HCT116 (cell line): ENCODE measurements around the gene KCTD1. TPM values are rescaled to one million over a fixed set of nuclear protein-coding genes. Genes with fewer than 3 reads are reported as not detected.
A peak's percentile ranks its signal among the peaks of the same experiment; 100 is the strongest.

Source experiments
- ATAC-seq: fragments of 200-7000 bp; cut with Tn5 transposase; 2 replicates; pipeline ENCODE4 v1.9.1; 2020; ENCODE audit warnings: mild to moderate bottlenecking, moderate library complexity
- BruUV-seq: library from RNA; stranded (reverse); fragments of 400-500 nt; replicated peaks from 2 replicates; lab custom pipeline; 2021; lab: Mats Ljungman, UMichigan
- CTCF ChIA-PET: fragments of 300-600 bp; sonication (Branson Sonifier 250); formaldehyde crosslinking; loops from one replicate; lab custom pipeline; 2021; ENCODE audit warnings: antibody characterized with exemption; lab: Charles Lee
- POLR2A ChIA-PET: fragments of 300-600, 350-600 bp; sonication (Branson Sonifier 250); formaldehyde crosslinking; loops from one replicate; lab custom pipeline; 2021; ENCODE audit warnings: antibody characterized with exemption; lab: Charles Lee
- RAD21 ChIA-PET, 2 experiments: fragments of 300-600 bp; sonication (Branson Sonifier 250); formaldehyde crosslinking; loops; one replicate each; lab custom pipeline; 2023; ENCODE audit warnings: low total read pairs in 2 of 2; ENCODE audit not compliant: uncharacterized antibody in 2 of 2, unreplicated experiment in 2 of 2, low non-redundant PET in 1 of 2; lab: Charles Lee
- DNase-seq: peaks from one replicate; pipeline ENCODE4 v3.0.0-alpha.2; 2010; ENCODE audit warnings: low read depth, low spot score
- H2AFZ ChIP-seq: fragments of 200-600 bp; shearing (Covaris generic), sonication (generic); 2 replicates; pipeline ENCODE4 v1.6.1; 2017; ENCODE audit warnings: low read depth, mixed run types, mixed read lengths, antibody characterized with exemption, low read length; ENCODE audit not compliant: poor library complexity, severe bottlenecking
- H3K27ac ChIP-seq: 2 replicates; pipeline ENCODE4 v1.5.1; 2012; ENCODE audit warnings: low read depth, low read length
- H3K27me3 ChIP-seq: fragments of 200-600 bp; sonication (generic); 2 replicates; pipeline ENCODE4 v1.6.1; 2016; ENCODE audit warnings: mixed run types, low read length, mixed read lengths; ENCODE audit not compliant: insufficient read depth
- H3K36me3 ChIP-seq, 2 experiments: fragments of 200-500 bp in 1 of 2; fragments of 200-600 bp in 1 of 2; sonication (Bioruptor generic) in 1 of 2; sonication (generic) in 1 of 2; 2 replicates each; pipeline versions ENCODE4 v1.5.1 to v1.6.1; 2014 to 2016; ENCODE audit warnings: low read length in 2 of 2, inconsistent platforms in 1 of 2, mixed read lengths in 1 of 2, mixed run types in 1 of 2; ENCODE audit not compliant: insufficient read depth in 2 of 2, control insufficient read depth in 1 of 2
- H3K4me1 ChIP-seq, 2 experiments: fragments of 200-600 bp in 1 of 2; sonication (generic) in 1 of 2; 2 replicates each; pipeline versions ENCODE4 v1.5.1 to v1.6.1; 2012 to 2017; ENCODE audit warnings: low read length in 2 of 2, inconsistent platforms in 1 of 2, mild to moderate bottlenecking in 1 of 2, mixed read lengths in 1 of 2, mixed run types in 1 of 2, moderate library complexity in 1 of 2; ENCODE audit not compliant: insufficient read depth in 2 of 2, control insufficient read depth in 1 of 2
- H3K4me2 ChIP-seq: fragments of 200-600 bp; sonication (generic); 2 replicates; pipeline ENCODE4 v1.6.1; 2017; ENCODE audit warnings: mixed run types, low read length, mixed read lengths
- H3K4me3 ChIP-seq, 2 experiments: fragments of 200-600 bp in 1 of 2; sonication (generic) in 1 of 2; replicated peaks in 1 of 2; 2 replicates each; pipeline ENCODE4 v1.5.1; 2011 to 2016; ENCODE audit warnings: low read length in 2 of 2, control low read depth in 1 of 2, low read depth in 1 of 2, mild to moderate bottlenecking in 1 of 2, mixed read lengths in 1 of 2, mixed run types in 1 of 2
- H3K79me2 ChIP-seq: fragments of 200-600 bp; sonication (generic); 2 replicates; pipeline ENCODE4 v1.6.1; 2017; ENCODE audit warnings: mild to moderate bottlenecking, mixed run types, low read length, moderate library complexity, mixed read lengths; ENCODE audit not compliant: insufficient read depth
- H3K9ac ChIP-seq: fragments of 200-600 bp; sonication (generic); 2 replicates; pipeline ENCODE4 v1.6.1; 2016; ENCODE audit warnings: low read length, mixed read lengths
- H3K9me2 ChIP-seq: fragments of 200-600 bp; sonication (generic), shearing (Covaris generic); 2 replicates; pipeline ENCODE4 v1.6.1; 2017; ENCODE audit warnings: mixed run types, mild to moderate bottlenecking, moderate library complexity; ENCODE audit not compliant: insufficient read depth
- H3K9me3 ChIP-seq, 2 experiments: fragments of 200-500 bp in 1 of 2; fragments of 200-600 bp in 1 of 2; sonication (Bioruptor generic) in 1 of 2; sonication (generic) in 1 of 2; 2 replicates each; pipeline ENCODE4 v1.6.1; 2014 to 2017; ENCODE audit warnings: low read length in 2 of 2, mixed read lengths in 2 of 2, inconsistent platforms in 1 of 2, low read depth in 1 of 2, mild to moderate bottlenecking in 1 of 2, mixed run types in 1 of 2, moderate library complexity in 1 of 2; ENCODE audit not compliant: control insufficient read depth in 1 of 2, insufficient read depth in 1 of 2
- H4K20me1 ChIP-seq: fragments of 200-600 bp; sonication (generic), shearing (Covaris generic); 2 replicates; pipeline ENCODE4 v1.6.1; 2017; ENCODE audit warnings: mixed run types, mild to moderate bottlenecking, moderate library complexity; ENCODE audit not compliant: insufficient read depth
- CBX3 ChIP-seq: IDR thresholded peaks from 2 replicates; pipeline ENCODE4 v1.6.1; 2012; ENCODE audit warnings: low read depth
- ELF1 ChIP-seq: IDR thresholded peaks from 2 replicates; pipeline ENCODE4 v1.6.1; 2012; ENCODE audit warnings: low read depth, borderline replicate concordance
- EZH2 ChIP-seq: fragments of 200-600 bp; sonication (generic); IDR thresholded peaks from 2 replicates; pipeline ENCODE4 v1.6.1; 2017; ENCODE audit warnings: antibody characterized with exemption, mixed run types
- EZH2phosphoT487 ChIP-seq: fragments of 200-600 bp; IDR thresholded peaks from 2 replicates; pipeline ENCODE4 v1.6.1; 2018; ENCODE audit warnings: antibody characterized with exemption, borderline replicate concordance
- FOSL1 ChIP-seq: IDR thresholded peaks from 2 replicates; pipeline ENCODE4 v1.6.1; 2012; ENCODE audit warnings: low read depth
- JUND ChIP-seq: IDR thresholded peaks from 2 replicates; pipeline ENCODE4 v1.6.1; 2012
- MAX ChIP-seq: IDR thresholded peaks from 2 replicates; pipeline ENCODE4 v1.6.1; 2012
- POLR2AphosphoS5 ChIP-seq: IDR thresholded peaks from 2 replicates; pipeline ENCODE4 v1.6.1; 2011; ENCODE audit warnings: mild to moderate bottlenecking, low read depth, low read length, moderate library complexity
- RAD21 ChIP-seq: IDR thresholded peaks from 2 replicates; pipeline ENCODE4 v1.6.1; 2012; ENCODE audit warnings: low read depth, mild to moderate bottlenecking
- SIN3A ChIP-seq: IDR thresholded peaks from 2 replicates; pipeline ENCODE4 v1.6.1; 2012; ENCODE audit warnings: low read depth
- YY1 ChIP-seq: IDR thresholded peaks from 2 replicates; pipeline ENCODE4 v1.6.1; 2011; ENCODE audit warnings: low read length, low read depth, moderate library complexity, mild to moderate bottlenecking; ENCODE audit not compliant: insufficient replicate concordance; ENCODE audit errors: extremely low read depth
- ZFX ChIP-seq: fragments of 450-650 bp; IDR thresholded peaks from 2 replicates; pipeline ENCODE4 v1.6.1; 2017
- intact Hi-C: fragments of 100-400 bp; cut with micrococcal nuclease; formaldehyde crosslinking; loops from 2 replicates; pipeline ENCODE4 v1.10.0; 2022
- total RNA-seq: library from RNA; stranded (reverse); gene quantifications from one replicate; pipeline ENCODE4 v1.2.1, GENCODE V29; 2021; ENCODE audit not compliant: unreplicated experiment

Gene KCTD1
- total RNA-seq, 1 experiment from 2014 or later, result 16.8 TPM

GRCh38 chr18:26493021-26493420 is 55.3 kb downstream of the KCTD1 start:
- Histone ChIP-seq H3K27me3 (no peaks in the 10 kb centered on the region), H3K9me2 (no peaks in the 10 kb centered on the region), H3K36me3 (no peaks in the 10 kb centered on the region), H3K9me3 (no peaks in the 10 kb centered on the region), H2AFZ (no peak overlapping the region), H3K4me3 (no peak overlapping the region), H3K27ac (no peak overlapping the region), H3K9ac (no peak overlapping the region), H3K79me2 (no peaks in the 10 kb centered on the region), H4K20me1 (no peaks in the 10 kb centered on the region), H3K4me2 (peak overlapping the region; percentile 23), H3K4me1 (peaks cover 12 to 25% of the 10 kb centered on the region in 2 experiments)
- no peak for DNase-seq
- intact Hi-C loops, result no loop called here
- ChIA-PET POLR2A (no interaction called here), CTCF (no interaction called here), RAD21 (no interaction called here)
- BruUV-seq, result no TSS peak
- TF ChIP-seq MAX (peak; percentile 47), EZH2phosphoT487 (no peak), SIN3A (no peak), JUND (peak; percentile 44), FOSL1 (peak; percentile 56), RAD21 (no peak)
- ATAC-seq, result peak; percentile 66

- intact Hi-C loops, result no loop called here
- Histone ChIP-seq H2AFZ (no peak overlapping the region), H3K27me3 (no peaks in the 10 kb centered on the region), H3K9me3 (no peaks in the 10 kb centered on the region), H4K20me1 (no peaks in the 10 kb centered on the region), H3K9ac (no peak overlapping the region), H3K4me2 (no peak overlapping the region), H3K9me2 (0 out of 2 replicates have a peak, but pooled peaks cover 2% of the 10 kb centered on the region), H3K36me3 (no peaks in the 10 kb centered on the region), H3K79me2 (no peaks in the 10 kb centered on the region), H3K4me3 (no peak overlapping the region), H3K27ac (no peak overlapping the region), H3K4me1 (peaks cover 24 to 41% of the 10 kb centered on the region in 2 experiments)
- DNase-seq, result no peak
- POLR2A ChIA-PET, result no interaction called here
- CTCF ChIA-PET, result no interaction called here
- RAD21 ChIA-PET, result no interaction called here
- ATAC-seq, result no peak
- TF ChIP-seq EZH2phosphoT487 (no peak), ELF1 (no peak), YY1 (no peak), EZH2 (no peak), CBX3 (no peak), POLR2AphosphoS5 (no peak), ZFX (no peak)
- BruUV-seq, result no TSS peak
Measured at GRCh38 chr18:26491194-26491816, 57.0 kb downstream of the KCTD1 start.
